Mammary epithelial cell (primary cell): ENCODE results near the gene RLN3.

Experiments
- EZH2 ChIP-seq: IDR thresholded peaks from 2 replicates; pipeline ENCODE4 v1.6.1; 2012; ENCODE audit warnings: low read length, inconsistent platforms, borderline replicate concordance
- TF ChIP-seq, protein P1 (sequence below), 2 donors: IDR thresholded peaks in 1 of 2; conservative IDR thresholded peaks in 1 of 2; 2 replicates each; pipeline ENCODE4 v1.5.1; 2011 to 2012; ENCODE audit warnings: inconsistent platforms in 2 of 2, low read length in 2 of 2, mild to moderate bottlenecking in 2 of 2, control low read depth in 1 of 2, low read depth in 1 of 2; ENCODE audit not compliant: insufficient read depth in 1 of 2; ENCODE audit errors: extremely low read depth in 1 of 2

DNA sequence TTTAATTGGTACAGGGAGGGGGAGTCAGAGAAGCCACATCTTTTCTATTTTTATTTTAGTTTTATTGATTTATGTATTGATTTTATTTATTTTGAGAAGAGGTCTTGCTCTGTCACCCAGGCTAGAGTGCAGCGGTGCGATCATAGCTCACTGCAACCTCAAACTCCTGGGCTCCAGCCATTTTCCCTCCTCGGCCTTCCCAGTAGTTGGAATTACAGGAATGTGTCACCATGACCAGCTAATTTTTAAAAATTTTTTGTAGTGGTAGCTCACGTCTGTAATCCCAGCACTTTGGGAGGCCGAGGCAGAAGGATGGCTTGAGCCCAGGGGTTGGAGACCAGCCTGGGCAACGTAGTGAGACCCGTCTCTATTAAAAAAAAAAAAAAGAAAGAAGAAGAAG lies 7.8 kb downstream of the RLN3 start:
- TF ChIP-seq, protein P1, sequence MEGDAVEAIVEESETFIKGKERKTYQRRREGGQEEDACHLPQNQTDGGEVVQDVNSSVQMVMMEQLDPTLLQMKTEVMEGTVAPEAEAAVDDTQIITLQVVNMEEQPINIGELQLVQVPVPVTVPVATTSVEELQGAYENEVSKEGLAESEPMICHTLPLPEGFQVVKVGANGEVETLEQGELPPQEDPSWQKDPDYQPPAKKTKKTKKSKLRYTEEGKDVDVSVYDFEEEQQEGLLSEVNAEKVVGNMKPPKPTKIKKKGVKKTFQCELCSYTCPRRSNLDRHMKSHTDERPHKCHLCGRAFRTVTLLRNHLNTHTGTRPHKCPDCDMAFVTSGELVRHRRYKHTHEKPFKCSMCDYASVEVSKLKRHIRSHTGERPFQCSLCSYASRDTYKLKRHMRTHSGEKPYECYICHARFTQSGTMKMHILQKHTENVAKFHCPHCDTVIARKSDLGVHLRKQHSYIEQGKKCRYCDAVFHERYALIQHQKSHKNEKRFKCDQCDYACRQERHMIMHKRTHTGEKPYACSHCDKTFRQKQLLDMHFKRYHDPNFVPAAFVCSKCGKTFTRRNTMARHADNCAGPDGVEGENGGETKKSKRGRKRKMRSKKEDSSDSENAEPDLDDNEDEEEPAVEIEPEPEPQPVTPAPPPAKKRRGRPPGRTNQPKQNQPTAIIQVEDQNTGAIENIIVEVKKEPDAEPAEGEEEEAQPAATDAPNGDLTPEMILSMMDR (conservative IDR thresholded peaks at IDR 0.05 in 1 of 2, IDR thresholded peaks at IDR 0.05 in 1 of 2; ENCODE audit: extremely low read depth in 1 of 2, insufficient read depth in 1 of 2, low read depth in 1 of 2, low read length in 2 of 2): no peak
- TF ChIP-seq EZH2: no peak
